ENCODE measurements around the gene MYO10.
"Not testable (repeated sequence)": the region's sequence is repeated elsewhere in the genome, so short reads cannot be mapped to it uniquely, and the experiment has no call there.

GRCh38 chr5:16831326-16831725 lies 104.8 kb downstream of the MYO10 start:
- not testable (repeated sequence) for TF ChIP-seq CTCF (IDR thresholded peaks at IDR 0.05; ENCODE audit: borderline replicate concordance, extremely low read depth, low read length, poor library complexity, severe bottlenecking); EZH2 (IDR thresholded peaks at IDR 0.05; ENCODE audit: borderline replicate concordance, low read depth, low read length, severe bottlenecking)
